ENCODE results near the gene ACTL10. TPM values are rescaled to one million over a fixed set of nuclear protein-coding genes. Genes with fewer than 3 reads are reported as not detected.

The ACTL10 gene
- total RNA-seq, 6 experiments from 2014 or later: 0.20 to 1.1 (median 0.56) TPM; not detected in 1

- peak in 1 of 3 donors; percentile 69 for DNase-seq
- H3K27ac ChIP-seq: peak overlapping the region; percentile 22 to 80 (median 65)
- TF ChIP-seq CTCF (IDR thresholded peaks at IDR 0.05) (no peak), POLR2A (IDR thresholded peaks at IDR 0.05) (no peak)
- intact Hi-C loops (cut with DNase I): no loop called here
- 31% methylated on average over 10 of the region's 11 CpGs for WGBS (ENCODE audit: insufficient coverage, low coverage, low lambda C conversion rate, missing lambda C conversion rate)
- peaks cover 0 to 14% (median under 1%) of the 10 kb centered on the region in 4 donors for H3K36me3 ChIP-seq
- ATAC-seq: peak; percentile 87 to 92 (median 91)
- peaks cover 0 to 38% (median 8%) of the 10 kb centered on the region in 4 donors for H3K4me1 ChIP-seq
- no peaks in the 10 kb centered on the region for H3K27me3 ChIP-seq
- H3K4me3 ChIP-seq: peak overlapping the region; percentile 5 to 34 (median 34)
- no peaks in the 10 kb centered on the region for H3K9me3 ChIP-seq
Measured at GRCh38 chr20:33647603-33648395, 18.9 kb upstream of the ACTL10 start.

GRCh38 chr20:33648396-33649004 lies 18.2 kb upstream of the ACTL10 start:
- H3K27me3 ChIP-seq: no peaks in the 10 kb centered on the region
- peak overlapping the region in 1 of 3 donors; percentile 65 for H3K27ac ChIP-seq
- H3K4me3 ChIP-seq: no peak overlapping the region
- peaks cover 0 to 14% (median under 1%) of the 10 kb centered on the region in 4 donors for H3K36me3 ChIP-seq
- intact Hi-C loops (cut with DNase I): no loop called here
- DNase-seq: no peak
- WGBS (ENCODE audit: insufficient coverage, low coverage, low lambda C conversion rate, missing lambda C conversion rate): 89% methylated on average over 6 of the region's 14 CpGs
- TF ChIP-seq POLR2A (IDR thresholded peaks at IDR 0.05) (no peak), CTCF (IDR thresholded peaks at IDR 0.05) (no peak)
- H3K9me3 ChIP-seq: no peaks in the 10 kb centered on the region
- peaks cover 0 to 42% (median 8%) of the 10 kb centered on the region in 4 donors for H3K4me1 ChIP-seq
- no peak for ATAC-seq

- Histone ChIP-seq H3K9me3 (no peaks in the 10 kb centered on the region), H3K36me3 (peaks cover 0 to 10% (median under 1%) of the 10 kb centered on the region in 4 donors), H3K4me1 (peaks cover 0 to 43% (median 8%) of the 10 kb centered on the region in 4 donors), H3K27ac (no peak overlapping the region), H3K27me3 (no peaks in the 10 kb centered on the region), H3K4me3 (no peak overlapping the region)
- TF ChIP-seq CTCF (IDR thresholded peaks at IDR 0.05): no peak
- no peak for TF ChIP-seq POLR2A (IDR thresholded peaks at IDR 0.05)
- 82% methylated on average over 9 of the region's 19 CpGs for WGBS (ENCODE audit: insufficient coverage, low coverage, low lambda C conversion rate, missing lambda C conversion rate)
- no peak for DNase-seq
- intact Hi-C loops (cut with DNase I): no loop called here
- no peak for ATAC-seq
Measured at GRCh38 chr20:33649201-33649681, 17.5 kb upstream of the ACTL10 start.

- DNase-seq (no peak), ATAC-seq (no peak)
- Histone ChIP-seq H3K36me3 (peaks cover 0 to under 1% (median 0%) of the 10 kb centered on the region in 4 donors), H3K4me1 (peaks cover 0 to 36% (median 8%) of the 10 kb centered on the region in 4 donors), H3K27me3 (no peaks in the 10 kb centered on the region), H3K9me3 (no peaks in the 10 kb centered on the region), H3K27ac (no peak overlapping the region), H3K4me3 (no peak overlapping the region)
- TF ChIP-seq POLR2A (IDR thresholded peaks at IDR 0.05): no peak
- TF ChIP-seq CTCF (IDR thresholded peaks at IDR 0.05): no peak
- WGBS (ENCODE audit: insufficient coverage, low coverage, low lambda C conversion rate, missing lambda C conversion rate): 81% methylated on average over 5 of the region's 11 CpGs
- intact Hi-C loops (cut with DNase I): loop anchor here in 1 of 2 donors (10.0 kb wide), 1 partner anchor 185 kb away; no protein-coding TSS in a partner anchor
Measured at GRCh38 chr20:33650111-33650752, 16.5 kb upstream of the ACTL10 start.
